Panc1 (cell line): ENCODE measurements around the gene MACO1. TPM values are rescaled to one million over a fixed set of nuclear protein-coding genes. Genes with fewer than 3 reads are reported as not detected.

Source experiments
- ATAC-seq: fragments of 200-7000 bp; cut with Tn5 transposase; 2 replicates; pipeline ENCODE4 v1.9.1; 2020; ENCODE audit warnings: mild to moderate bottlenecking, moderate library complexity
- BruUV-seq: library from RNA; stranded (reverse); fragments of 400-500 nt; replicated peaks from 2 replicates; lab custom pipeline; 2021; lab: Mats Ljungman, UMichigan
- CTCF ChIA-PET: fragments of 300-600 bp; sonication (Branson Sonifier 250); formaldehyde crosslinking; loops from one replicate; lab custom pipeline; 2022; ENCODE audit warnings: antibody characterized with exemption; lab: Charles Lee
- POLR2A ChIA-PET: fragments of 300-600 bp; sonication (Branson Sonifier 250); formaldehyde crosslinking; loops from one replicate; lab custom pipeline; 2022; ENCODE audit warnings: antibody characterized with exemption; lab: Charles Lee
- DNase-seq: peaks from one replicate; pipeline ENCODE4 v3.0.0-alpha.2; 2010; ENCODE audit warnings: low read depth, low spot score
- H3K27ac ChIP-seq: 2 replicates; pipeline ENCODE4 v1.5.1; 2011; ENCODE audit warnings: mild to moderate bottlenecking, low read length, inconsistent platforms
- H3K27me3 ChIP-seq: fragments of 200-500 bp; sonication (Bioruptor generic); 2 replicates; pipeline ENCODE4 v1.6.0; 2014; ENCODE audit warnings: low read length, inconsistent platforms; ENCODE audit not compliant: control insufficient read depth, insufficient read depth
- H3K36me3 ChIP-seq: fragments of 200-500 bp; sonication (Bioruptor generic); 2 replicates; pipeline ENCODE4 v1.5.1; 2014; ENCODE audit warnings: inconsistent platforms, mild to moderate bottlenecking, low read length, moderate library complexity; ENCODE audit not compliant: control insufficient read depth, insufficient read depth
- H3K4me1 ChIP-seq: 2 replicates; pipeline ENCODE4 v1.5.1; 2011; ENCODE audit warnings: inconsistent platforms, mild to moderate bottlenecking, low read length, moderate library complexity; ENCODE audit not compliant: control insufficient read depth, insufficient read depth
- H3K4me3 ChIP-seq, 2 experiments: 2 replicates each; pipeline ENCODE4 v1.5.1; 2011 to 2012; ENCODE audit warnings: low read depth in 2 of 2, low read length in 2 of 2, mild to moderate bottlenecking in 2 of 2, inconsistent platforms in 1 of 2, moderate library complexity in 1 of 2
- H3K9me3 ChIP-seq: fragments of 200-500 bp; sonication (Bioruptor generic); 2 replicates; pipeline ENCODE4 v1.5.1; 2014; ENCODE audit warnings: low read depth, mild to moderate bottlenecking, inconsistent platforms, low read length, moderate library complexity; ENCODE audit not compliant: control insufficient read depth, insufficient read depth
- CTCF ChIP-seq: fragments of 450-650 bp; IDR thresholded peaks from 2 replicates; pipeline ENCODE4 v1.5.1; 2017; ENCODE audit warnings: mild to moderate bottlenecking
- POLR2AphosphoS5 ChIP-seq: IDR thresholded peaks from 2 replicates; pipeline ENCODE4 v1.6.1; 2012; ENCODE audit warnings: mild to moderate bottlenecking, low read depth, low read length, moderate library complexity
- REST ChIP-seq, 2 experiments: IDR thresholded peaks; 2 replicates each; pipeline ENCODE4 v1.6.1; 2011 to 2012; ENCODE audit warnings: low read depth in 2 of 2, control low read depth in 1 of 2, low read length in 1 of 2, mild to moderate bottlenecking in 1 of 2, moderate library complexity in 1 of 2; ENCODE audit not compliant: insufficient read depth in 1 of 2
- SIN3A ChIP-seq: IDR thresholded peaks from 2 replicates; pipeline ENCODE4 v1.6.1; 2012; ENCODE audit warnings: low read depth, mild to moderate bottlenecking, low read length, moderate library complexity, borderline replicate concordance; ENCODE audit not compliant: insufficient read depth
- TCF7L2 ChIP-seq: IDR thresholded peaks from 2 replicates; pipeline ENCODE4 v1.6.1; 2011; ENCODE audit warnings: mild to moderate bottlenecking, low read depth, low read length, inconsistent platforms
- in situ Hi-C: cut with HindIII; loops from 2 replicates; pipeline ENCODE4 v1.10.0; 2016; ENCODE audit warnings: low sequenced_read_pairs, low pct_unique_long_range_greater_than_20kb
- intact Hi-C: fragments of 100-400 bp; cut with micrococcal nuclease; formaldehyde crosslinking; loops from one replicate; pipeline ENCODE4 v1.10.0; 2022; ENCODE audit not compliant: unreplicated experiment
- total RNA-seq: library from RNA; stranded (reverse); gene quantifications from one replicate; pipeline ENCODE4 v1.2.1, GENCODE V29; 2021; ENCODE audit not compliant: unreplicated experiment

MACO1 gene
- total RNA-seq, 1 experiment from 2014 or later, result 16.5 TPM

GRCh38 chr1:25450891-25451290 is 20.2 kb downstream of the MACO1 start:
- intact Hi-C loops (no loop called here), in situ Hi-C loops (no loop called here)
- H3K27ac ChIP-seq, result no peak overlapping the region
- BruUV-seq, result no TSS peak
- H3K27me3 ChIP-seq, result no peaks in the 10 kb centered on the region
- no peaks in the 10 kb centered on the region for H3K36me3 ChIP-seq
- no peaks in the 10 kb centered on the region for H3K9me3 ChIP-seq
- ChIA-PET CTCF (no interaction called here), POLR2A (no interaction called here)
- no peaks in the 10 kb centered on the region for H3K4me1 ChIP-seq
- no peak overlapping the region for H3K4me3 ChIP-seq
- TF ChIP-seq CTCF (no peak), TCF7L2 (no peak), POLR2AphosphoS5 (no peak), REST (IDR thresholded peaks at IDR 0.05; ENCODE audit: insufficient read depth in 1 of 2, low read depth in 2 of 2, low read length in 1 of 2) (no peak), SIN3A (no peak)
- ATAC-seq (no peak), DNase-seq (no peak)

GRCh38 chr1:25451908-25452307 is 21.2 kb downstream of the MACO1 start:
- ATAC-seq (no peak), DNase-seq (no peak)
- intact Hi-C loops (no loop called here), in situ Hi-C loops (no loop called here)
- no peaks in the 10 kb centered on the region for H3K27me3 ChIP-seq
- ChIA-PET CTCF (no interaction called here), POLR2A (no interaction called here)
- BruUV-seq, result no TSS peak
- H3K9me3 ChIP-seq, result no peaks in the 10 kb centered on the region
- TF ChIP-seq SIN3A (no peak), POLR2AphosphoS5 (no peak), TCF7L2 (no peak), REST (IDR thresholded peaks at IDR 0.05; ENCODE audit: insufficient read depth in 1 of 2, low read depth in 2 of 2, low read length in 1 of 2) (no peak), CTCF (no peak)
- H3K27ac ChIP-seq, result no peak overlapping the region
- no peaks in the 10 kb centered on the region for H3K4me1 ChIP-seq
- no peak overlapping the region for H3K4me3 ChIP-seq
- no peaks in the 10 kb centered on the region for H3K36me3 ChIP-seq
